Stimulated activated CD4-positive, alpha-beta T cell treated with anti-CD3 and anti-CD28 coated beads, Interleukin-4, amount 100 ng/mL, for 1 hour (primary cell): ENCODE data around the gene MTIF3.
"Not testable (repeated sequence)": the region's sequence is repeated elsewhere in the genome, so short reads cannot be mapped to it uniquely, and the experiment has no call there.

ENCODE experiments used
- DNase-seq: peaks from one replicate; pipeline ENCODE4 v3.0.0-alpha.2; 2020

MTIF3 gene

DNA sequence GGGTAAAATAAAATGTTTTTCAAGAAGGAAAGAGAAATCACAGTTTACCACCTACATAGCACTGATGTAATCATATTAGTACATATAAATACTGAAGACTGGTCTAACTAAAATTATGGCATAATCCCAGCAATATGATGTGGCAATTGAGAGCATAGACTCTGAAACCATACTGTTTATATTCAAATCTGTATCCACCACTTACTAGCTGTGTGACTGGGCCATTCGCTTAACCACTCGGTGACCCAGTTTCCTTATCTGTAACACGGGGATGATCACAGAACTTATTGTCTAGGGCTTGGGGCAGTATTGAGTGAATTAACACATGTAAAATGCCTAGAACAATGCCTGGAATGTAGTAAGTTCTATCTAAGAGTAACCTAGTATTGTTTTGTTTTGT, 39.0 kb downstream of the MTIF3 start:
- DNase-seq = no peak

DNA sequence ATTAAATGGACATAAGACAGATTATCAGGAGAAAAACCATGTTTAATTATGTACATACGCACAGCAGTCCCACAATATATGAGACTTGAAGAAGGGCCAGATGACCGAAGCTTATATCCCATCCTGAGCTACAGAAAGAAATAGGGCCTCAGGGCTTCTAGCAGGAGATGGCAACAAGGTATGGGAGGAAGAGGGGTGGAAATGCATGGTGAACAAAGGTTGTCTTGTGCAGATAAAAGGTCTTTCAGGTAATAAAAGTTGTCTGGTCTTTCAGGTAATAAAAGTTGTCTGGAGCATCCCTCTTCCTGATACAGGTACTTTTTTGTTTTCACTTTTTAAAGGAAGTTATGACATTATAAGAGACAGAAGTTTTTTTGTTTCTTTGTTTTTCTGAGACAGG, 41.4 kb downstream of the MTIF3 start:
- DNase-seq = no peak

- no peak for DNase-seq
These were observed 42.3 kb downstream of the MTIF3 start for GRCh38 chr13:27408074-27408473.

GRCh38 chr13:27406178-27406939, 44.0 kb downstream of the MTIF3 start:
- no peak for DNase-seq

GRCh38 chr13:27405546-27406134, 44.7 kb downstream of the MTIF3 start:
- DNase-seq = no peak

GRCh38 chr13:27404680-27405079, 45.7 kb downstream of the MTIF3 start:
- no peak for DNase-seq

- DNase-seq = no peak
These were observed 46.5 kb downstream of the MTIF3 start for GRCh38 chr13:27403727-27404385.

DNA sequence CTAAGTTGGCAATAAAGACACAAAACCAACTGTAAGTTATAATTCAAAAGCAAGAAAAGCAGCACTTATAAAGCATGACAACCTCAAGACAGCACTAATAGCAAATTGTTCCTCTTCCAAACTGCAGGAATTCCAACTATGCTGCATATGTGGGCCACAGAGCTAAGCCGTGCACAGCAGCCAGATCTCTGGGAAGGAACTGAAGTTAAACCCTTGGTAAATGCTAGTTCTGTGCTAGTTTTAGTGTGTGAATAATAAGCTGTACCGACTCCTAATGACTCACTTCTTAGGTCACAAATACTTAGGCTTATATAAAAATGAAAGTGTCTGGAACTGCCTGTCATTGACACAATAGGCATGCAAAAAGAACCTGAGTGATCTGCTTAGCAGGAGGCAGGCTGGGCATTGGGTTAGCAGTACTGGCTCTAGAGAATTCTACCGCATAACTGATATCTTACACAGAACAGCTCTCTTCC, 47.1 kb downstream of the MTIF3 start:
- DNase-seq = no peak

- DNase-seq = no peak
These were observed 49.2 kb downstream of the MTIF3 start for GRCh38 chr13:27401210-27401609.

- DNase-seq = not testable (repeated sequence)
These were observed 50.0 kb downstream of the MTIF3 start for GRCh38 chr13:27400405-27400804.

GRCh38 chr13:27398360-27398759, 52.0 kb downstream of the MTIF3 start:
- DNase-seq = no peak

DNA sequence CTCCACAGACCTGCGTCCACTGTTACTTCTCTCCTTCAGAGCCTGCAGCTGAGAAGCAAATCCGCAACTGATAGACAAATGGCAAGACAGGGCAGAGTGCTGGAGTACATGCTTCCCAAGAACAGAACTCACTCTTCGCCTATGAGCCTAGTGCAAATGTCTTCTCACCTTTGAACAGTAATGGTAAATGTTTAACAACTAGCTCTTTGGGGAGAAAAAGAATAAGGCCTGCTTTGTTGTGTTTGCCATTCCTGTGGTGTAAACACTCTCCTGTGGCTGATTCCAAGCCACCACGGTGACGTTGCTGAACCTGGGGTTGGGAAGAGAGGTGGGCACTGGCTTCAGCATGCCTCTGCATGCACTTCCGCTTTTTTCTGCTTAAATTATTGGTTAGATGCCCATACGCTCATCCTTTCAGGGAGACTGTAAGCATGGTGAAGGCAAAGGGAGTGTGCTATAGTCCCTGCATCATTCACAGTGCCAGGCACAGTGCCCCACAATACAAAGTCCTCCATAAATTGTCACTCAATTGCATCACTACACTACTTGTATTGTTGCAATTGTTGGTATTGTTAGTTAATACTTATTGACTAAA, 54.0 kb downstream of the MTIF3 start:
- no peak for DNase-seq

- DNase-seq = no peak
These were observed 55.3 kb downstream of the MTIF3 start for GRCh38 chr13:27395007-27395510.

DNA sequence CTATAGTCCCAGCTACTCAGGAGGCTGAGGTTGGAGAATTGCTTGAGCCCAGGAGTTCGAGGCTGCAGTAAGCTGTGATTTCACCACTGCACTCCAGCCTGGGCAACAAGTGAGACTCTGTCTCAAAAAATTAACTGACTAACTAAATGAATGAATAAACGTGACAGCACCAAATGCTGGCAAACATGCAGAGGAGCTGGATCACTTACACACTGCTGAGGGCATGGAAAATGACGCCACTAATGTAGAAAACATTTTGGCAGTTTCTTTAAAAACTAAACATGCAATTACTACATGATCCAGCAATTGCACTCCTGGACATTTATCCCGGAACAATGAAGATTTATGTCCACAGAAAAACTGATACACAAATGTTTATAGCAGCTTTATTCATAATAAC, 57.3 kb downstream of the MTIF3 start:
- DNase-seq = no peak

DNA sequence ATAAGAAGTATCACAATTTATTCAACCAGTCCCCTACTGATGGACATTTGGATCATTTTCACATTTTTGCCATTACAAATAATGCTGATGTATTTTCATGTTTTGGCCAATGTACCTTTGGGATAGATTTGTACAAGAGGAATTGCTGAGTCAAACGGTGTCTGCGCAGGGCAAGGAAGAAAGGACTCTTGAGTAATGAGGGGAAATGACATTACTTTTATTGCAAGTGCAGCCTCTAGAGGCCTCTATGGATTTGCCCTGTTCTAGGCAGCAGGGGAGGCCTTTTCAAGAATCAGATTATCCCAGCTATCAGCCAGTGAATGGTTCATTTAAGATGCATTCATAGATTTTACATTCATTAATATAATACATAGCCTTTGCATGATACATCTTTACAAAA, 58.9 kb downstream of the MTIF3 start:
- no peak for DNase-seq

GRCh38 chr13:27389891-27390290, 60.5 kb downstream of the MTIF3 start:
- no peak for DNase-seq

GRCh38 chr13:27388241-27388640, 62.1 kb downstream of the MTIF3 start:
- no peak for DNase-seq
